ENCODE results near the gene ESR1. TPM values are rescaled to one million over a fixed set of nuclear protein-coding genes. Genes with fewer than 3 reads are reported as not detected.

Gene ESR1
- total and polyA plus RNA-seq, 2 donors (not counting 3 experiments of a cell fraction or from before 2014, with no cell fraction given): 0.01 TPM; not detected in 1

DNA sequence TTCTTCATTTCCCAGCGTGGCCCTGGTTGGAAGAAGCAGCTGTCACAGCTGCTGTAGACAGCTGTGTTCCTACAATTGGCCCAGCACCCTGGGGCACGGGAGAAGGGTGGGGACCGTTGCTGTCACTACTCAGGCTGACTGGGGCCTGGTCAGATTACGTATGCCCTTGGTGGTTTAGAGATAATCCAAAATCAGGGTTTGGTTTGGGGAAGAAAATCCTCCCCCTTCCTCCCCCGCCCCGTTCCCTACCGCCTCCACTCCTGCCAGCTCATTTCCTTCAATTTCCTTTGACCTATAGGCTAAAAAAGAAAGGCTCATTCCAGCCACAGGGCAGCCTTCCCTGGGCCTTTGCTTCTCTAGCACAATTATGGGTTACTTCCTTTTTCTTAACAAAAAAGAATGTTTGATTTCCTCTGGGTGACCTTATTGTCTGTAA is 292.7 kb downstream of the ESR1 start:
- ChIA-PET CTCF (interaction anchor here (0.6 to 5.9 kb wide), 7 partner anchors 11 to 344 kb away, joined by 3 to 67 read pairs (median 5); no protein-coding TSS in a partner anchor), POLR2A (no interaction called here)
- DNase-seq (ENCODE audit: low read depth, low spot score) (peak; percentile 68), FAIRE-seq (peak; percentile 81)
- Histone ChIP-seq H3K9me3 (replicated peaks; ENCODE audit: control insufficient read depth, insufficient read depth, low read length) (no peaks in the 10 kb centered on the region), H3K9me1 (replicated peaks; ENCODE audit: control insufficient read depth, extremely low read depth, insufficient read depth, low read length) (no peaks in the 10 kb centered on the region), H3K36me3 (ENCODE audit: control insufficient read depth in 2 of 2, extremely low read depth in 1 of 2, insufficient read depth in 2 of 2, low read length in 2 of 2) (no peaks in the 10 kb centered on the region), H3K4me1 (ENCODE audit: control insufficient read depth, extremely low read depth, insufficient read depth, low read length) (peaks cover 38% of the 10 kb centered on the region), H3K27me3 (ENCODE audit: control insufficient read depth in 2 of 2, insufficient read depth in 2 of 2, low read length in 2 of 2) (no peaks in the 10 kb centered on the region), H4K20me1 (replicated peaks; ENCODE audit: control insufficient read depth, extremely low read depth, insufficient read depth, low read length) (no peaks in the 10 kb centered on the region), H2AFZ (ENCODE audit: low read depth, low read length) (peak overlapping the region; percentile 76), H3K9ac (replicated peaks; ENCODE audit: extremely low read depth, insufficient read depth, low read length) (peak overlapping the region; percentile 33), H3K27ac (ENCODE audit: insufficient read depth, low read depth, low read length) (peak overlapping the region; percentile 58), H3K79me2 (ENCODE audit: control insufficient read depth, insufficient read depth, low read length) (no peaks in the 10 kb centered on the region), H3K4me2 (ENCODE audit: insufficient read depth, low read length) (peak overlapping the region; percentile 74), H3K4me3 (replicated peaks in 1 of 3; ENCODE audit: insufficient read depth in 1 of 3, low read depth in 1 of 3, low read length in 3 of 3) (no peak overlapping the region)
- peak; percentile 80 for TF ChIP-seq FOS (IDR thresholded peaks at IDR 0.05; ENCODE audit: borderline replicate concordance, insufficient read depth, low read length)
- peak; percentile 76 for TF ChIP-seq GATA2 (IDR thresholded peaks at IDR 0.05; ENCODE audit: insufficient read depth, insufficient read length, low read depth, low read length)
- no peak for TF ChIP-seq EZH2 (IDR thresholded peaks at IDR 0.05; ENCODE audit: borderline replicate concordance, low read depth, low read length, severe bottlenecking)
- peak; percentile 46 for TF ChIP-seq POLR2AphosphoS5 (IDR thresholded peaks at IDR 0.05; ENCODE audit: insufficient read depth, low read depth, low read length)
- no TSS peak for BruUV-seq (replicated peaks)
- intact Hi-C loops (cut with micrococcal nuclease) (loop anchor here (1.0 to 5.0 kb wide), 4 partner anchors 17 to 362 kb away; no protein-coding TSS in a partner anchor), dilution Hi-C loops (cut with MboI; ENCODE audit: extremely low pct_ligation_motif_present, low sequenced_read_pairs) (no loop called here)

GRCh38 chr6:152107973-152108372 is 300.5 kb downstream of the ESR1 start:
- Histone ChIP-seq H2AFZ (ENCODE audit: low read depth, low read length) (no peak overlapping the region), H3K9ac (replicated peaks; ENCODE audit: extremely low read depth, insufficient read depth, low read length) (no peak overlapping the region), H3K27ac (ENCODE audit: insufficient read depth, low read depth, low read length) (no peak overlapping the region), H3K9me3 (replicated peaks; ENCODE audit: control insufficient read depth, insufficient read depth, low read length) (no peaks in the 10 kb centered on the region), H3K4me3 (replicated peaks in 1 of 3; ENCODE audit: insufficient read depth in 1 of 3, low read depth in 1 of 3, low read length in 3 of 3) (no peak overlapping the region), H4K20me1 (replicated peaks; ENCODE audit: control insufficient read depth, extremely low read depth, insufficient read depth, low read length) (no peaks in the 10 kb centered on the region), H3K4me2 (ENCODE audit: insufficient read depth, low read length) (no peak overlapping the region), H3K4me1 (ENCODE audit: control insufficient read depth, extremely low read depth, insufficient read depth, low read length) (peaks cover 3% of the 10 kb centered on the region), H3K27me3 (ENCODE audit: control insufficient read depth in 2 of 2, insufficient read depth in 2 of 2, low read length in 2 of 2) (no peaks in the 10 kb centered on the region), H3K36me3 (ENCODE audit: control insufficient read depth in 2 of 2, extremely low read depth in 1 of 2, insufficient read depth in 2 of 2, low read length in 2 of 2) (no peaks in the 10 kb centered on the region), H3K79me2 (ENCODE audit: control insufficient read depth, insufficient read depth, low read length) (no peaks in the 10 kb centered on the region), H3K9me1 (replicated peaks; ENCODE audit: control insufficient read depth, extremely low read depth, insufficient read depth, low read length) (no peaks in the 10 kb centered on the region)
- dilution Hi-C loops (cut with MboI; ENCODE audit: extremely low pct_ligation_motif_present, low sequenced_read_pairs) (no loop called here), intact Hi-C loops (cut with micrococcal nuclease) (no loop called here)
- ChIA-PET CTCF (interaction anchor here (1.1 to 2.5 kb wide), 3 partner anchors 11 to 343 kb away, joined by 3 to 12 read pairs (median 8); no protein-coding TSS in a partner anchor), POLR2A (interaction anchor here (0.8 kb wide), 1 partner anchor 17 kb away, joined by 3 read pairs; no protein-coding TSS in a partner anchor)
- BruUV-seq (replicated peaks): no TSS peak
- DNase-seq (ENCODE audit: low read depth, low spot score) (no peak), FAIRE-seq (no peak)
- TF ChIP-seq GATA2 (IDR thresholded peaks at IDR 0.05; ENCODE audit: insufficient read depth, insufficient read length, low read depth, low read length) (no peak), JUN (IDR thresholded peaks at IDR 0.05; ENCODE audit: borderline replicate concordance, insufficient read depth, insufficient read length, low read depth) (no peak), MYC (IDR thresholded peaks at IDR 0.05; ENCODE audit: low read depth, low read length) (no peak), EZH2 (IDR thresholded peaks at IDR 0.05; ENCODE audit: borderline replicate concordance, low read depth, low read length, severe bottlenecking) (no peak), FOS (IDR thresholded peaks at IDR 0.05; ENCODE audit: borderline replicate concordance, insufficient read depth, low read length) (no peak), POLR2A (IDR thresholded peaks at IDR 0.05; ENCODE audit: low read depth, low read length) (no peak), POLR2AphosphoS5 (IDR thresholded peaks at IDR 0.05; ENCODE audit: insufficient read depth, low read depth, low read length) (no peak)
- TF ChIP-seq, protein P1, sequence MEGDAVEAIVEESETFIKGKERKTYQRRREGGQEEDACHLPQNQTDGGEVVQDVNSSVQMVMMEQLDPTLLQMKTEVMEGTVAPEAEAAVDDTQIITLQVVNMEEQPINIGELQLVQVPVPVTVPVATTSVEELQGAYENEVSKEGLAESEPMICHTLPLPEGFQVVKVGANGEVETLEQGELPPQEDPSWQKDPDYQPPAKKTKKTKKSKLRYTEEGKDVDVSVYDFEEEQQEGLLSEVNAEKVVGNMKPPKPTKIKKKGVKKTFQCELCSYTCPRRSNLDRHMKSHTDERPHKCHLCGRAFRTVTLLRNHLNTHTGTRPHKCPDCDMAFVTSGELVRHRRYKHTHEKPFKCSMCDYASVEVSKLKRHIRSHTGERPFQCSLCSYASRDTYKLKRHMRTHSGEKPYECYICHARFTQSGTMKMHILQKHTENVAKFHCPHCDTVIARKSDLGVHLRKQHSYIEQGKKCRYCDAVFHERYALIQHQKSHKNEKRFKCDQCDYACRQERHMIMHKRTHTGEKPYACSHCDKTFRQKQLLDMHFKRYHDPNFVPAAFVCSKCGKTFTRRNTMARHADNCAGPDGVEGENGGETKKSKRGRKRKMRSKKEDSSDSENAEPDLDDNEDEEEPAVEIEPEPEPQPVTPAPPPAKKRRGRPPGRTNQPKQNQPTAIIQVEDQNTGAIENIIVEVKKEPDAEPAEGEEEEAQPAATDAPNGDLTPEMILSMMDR (IDR thresholded peaks at IDR 0.05; ENCODE audit: extremely low read depth in 1 of 2, insufficient read depth in 1 of 2, low read depth in 1 of 2, low read length in 2 of 2): no peak
- TF ChIP-seq, protein P2, sequence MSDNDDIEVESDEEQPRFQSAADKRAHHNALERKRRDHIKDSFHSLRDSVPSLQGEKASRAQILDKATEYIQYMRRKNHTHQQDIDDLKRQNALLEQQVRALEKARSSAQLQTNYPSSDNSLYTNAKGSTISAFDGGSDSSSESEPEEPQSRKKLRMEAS (IDR thresholded peaks at IDR 0.05; ENCODE audit: insufficient read depth, insufficient read length): no peak
